Activated T-cell treated with anti-CD3 and anti-CD28 coated beads for 24 hours (primary cell): ENCODE results near the gene WIZ.

ENCODE experiments used
- DNase-seq: peaks from one replicate; pipeline ENCODE4 v3.0.0-alpha.2; 2020; ENCODE audit warnings: low read depth

WIZ gene

GRCh38 chr19:15464394-15465385 is 14.9 kb upstream of the WIZ start, which contains the start of gene RASAL3:
TSS of gene RASAL3 (minus strand) at chr19:15464544. CDS start at chr19:15464358, 186 bp downstream.
- DNase-seq: peak; percentile 57

- DNase-seq: peak; percentile 69
Observed at GRCh38 chr19:15463861-15464371, 14.2 kb upstream of the WIZ start.

- DNase-seq: no peak
Observed at GRCh38 chr19:15461694-15462093, 11.9 kb upstream of the WIZ start.

- DNase-seq: no peak
Observed at GRCh38 chr19:15457701-15458484, 8.1 kb upstream of the WIZ start.

GRCh38 chr19:15456871-15457700 is 7.3 kb upstream of the WIZ start:
- no peak for DNase-seq

- no peak for DNase-seq
Observed at GRCh38 chr19:15456441-15456840, 6.7 kb upstream of the WIZ start.

- DNase-seq: no peak
Observed at GRCh38 chr19:15455996-15456395, 6.2 kb upstream of the WIZ start.

GRCh38 chr19:15453906-15454860 is 4.4 kb upstream of the WIZ start:
- DNase-seq: no peak

- no peak for DNase-seq
Observed at GRCh38 chr19:15453091-15453578, 3.4 kb upstream of the WIZ start.

GRCh38 chr19:15452111-15453047 is 2.6 kb upstream of the WIZ start:
- DNase-seq: no peak

- no peak for DNase-seq
Observed at GRCh38 chr19:15450528-15450890, 753 bp upstream of the WIZ start.

GRCh38 chr19:15448778-15449619 is 757 bp downstream of the WIZ start:
- no peak for DNase-seq

GRCh38 chr19:15448044-15448777 is 1.5 kb downstream of the WIZ start:
- DNase-seq: no peak

GRCh38 chr19:15447057-15447456 is 2.7 kb downstream of the WIZ start:
- no peak for DNase-seq

GRCh38 chr19:15445807-15446376 is 3.9 kb downstream of the WIZ start:
- DNase-seq: no peak

GRCh38 chr19:15445227-15445605 is 4.5 kb downstream of the WIZ start:
- no peak for DNase-seq

- DNase-seq: no peak
Observed at GRCh38 chr19:15444505-15445226, 5.1 kb downstream of the WIZ start.
